HG03135 (cell line): Measurements from ENCODE around the gene AIM2.

Experiments used
- ATAC-seq: cut with Tn5 transposase; IDR thresholded peaks from one replicate; pipeline ENCODE4 v1.9.1; 2021; ENCODE audit warnings: mild to moderate bottlenecking, moderate library complexity; ENCODE audit not compliant: unreplicated experiment

Gene AIM2

DNA sequence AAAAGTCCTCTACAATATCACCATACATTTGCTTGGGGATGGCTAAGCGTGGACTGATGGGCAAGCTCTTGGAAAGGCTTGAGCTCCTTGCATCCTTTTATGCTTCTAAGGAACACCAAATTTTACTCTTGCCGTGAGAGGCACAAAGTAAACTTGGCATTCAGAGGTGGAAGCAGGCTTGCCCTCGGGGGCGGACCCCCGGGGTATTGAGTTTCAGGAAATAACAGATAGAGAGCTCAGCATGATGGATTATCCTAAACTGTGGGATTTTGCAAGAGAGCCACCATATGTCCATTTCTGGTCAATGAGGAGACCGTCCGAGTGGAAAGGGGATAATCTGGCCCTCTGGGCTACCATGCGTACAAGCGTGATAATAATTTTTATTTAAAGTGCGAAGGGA, 52.8 kb downstream of the AIM2 start:
- ATAC-seq, result no peak

DNA sequence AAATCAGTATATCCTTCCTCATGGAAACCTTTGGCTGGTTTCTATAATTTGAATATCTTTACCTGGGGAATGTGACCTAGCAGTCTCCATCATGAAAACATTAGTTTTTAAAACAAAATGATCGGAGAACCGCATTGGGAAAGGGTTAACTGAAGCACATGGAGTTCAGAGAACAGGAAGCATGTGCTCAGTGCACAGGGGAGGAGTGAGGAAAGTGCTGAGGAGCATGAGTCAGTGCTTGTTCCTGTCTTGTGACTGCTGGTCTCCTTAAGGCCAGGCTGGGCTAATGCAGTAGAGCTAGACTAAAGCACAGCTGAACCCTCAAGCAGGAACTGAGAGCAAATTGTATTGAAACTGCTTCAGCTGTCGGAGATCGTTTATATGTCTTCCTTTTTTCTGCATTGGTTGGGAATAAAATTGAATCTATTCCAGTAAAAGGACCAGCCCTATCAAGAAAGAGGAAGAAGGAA, 61.1 kb downstream of the AIM2 start:
- peak; percentile 93 for ATAC-seq

DNA sequence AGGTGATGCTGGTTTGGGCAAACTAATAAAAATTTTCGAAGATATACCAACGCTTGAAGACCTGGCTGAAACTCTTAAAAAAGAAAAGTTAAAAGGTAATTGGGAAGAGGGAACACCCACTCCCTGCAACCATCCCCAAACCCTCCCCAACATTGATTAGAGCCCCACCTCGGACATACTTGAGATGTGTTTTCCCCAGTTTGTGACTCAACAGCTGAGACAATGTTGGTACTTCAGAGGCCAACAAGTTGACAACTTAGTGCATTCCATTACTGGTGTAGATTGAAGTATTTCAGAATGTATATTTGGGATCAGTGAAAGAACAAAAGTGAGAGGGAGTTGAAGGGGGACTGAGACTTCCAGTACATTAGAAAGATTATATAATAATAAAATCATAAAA, 61.7 kb downstream of the AIM2 start:
- no peak for ATAC-seq

DNA sequence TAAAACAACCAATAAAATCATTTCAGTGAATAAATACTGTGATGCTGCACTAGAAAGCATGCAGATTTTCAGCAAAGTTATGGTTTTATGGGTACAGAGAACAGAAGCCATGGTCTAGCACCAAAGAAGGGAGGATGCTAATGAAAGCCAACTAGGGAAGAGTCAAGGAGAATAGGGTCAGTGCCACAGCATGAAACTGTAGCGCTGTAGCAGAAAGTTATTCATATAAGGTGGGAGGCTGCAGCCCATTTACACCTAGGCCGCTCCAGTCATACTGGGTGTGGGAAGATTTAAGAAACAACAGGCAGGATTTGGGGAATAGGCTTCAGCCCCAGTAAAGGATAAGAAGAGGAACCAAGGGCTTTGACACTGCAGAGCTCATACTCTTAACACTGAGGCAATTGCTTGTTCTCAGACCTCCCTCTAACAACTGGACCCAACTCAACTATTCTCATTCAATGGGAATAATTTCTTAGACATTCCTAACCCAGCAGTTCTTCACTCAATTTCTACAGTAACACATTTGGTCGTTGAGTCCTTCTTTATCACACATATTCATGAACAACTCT, 62.5 kb downstream of the AIM2 start:
- ATAC-seq, result no peak

DNA sequence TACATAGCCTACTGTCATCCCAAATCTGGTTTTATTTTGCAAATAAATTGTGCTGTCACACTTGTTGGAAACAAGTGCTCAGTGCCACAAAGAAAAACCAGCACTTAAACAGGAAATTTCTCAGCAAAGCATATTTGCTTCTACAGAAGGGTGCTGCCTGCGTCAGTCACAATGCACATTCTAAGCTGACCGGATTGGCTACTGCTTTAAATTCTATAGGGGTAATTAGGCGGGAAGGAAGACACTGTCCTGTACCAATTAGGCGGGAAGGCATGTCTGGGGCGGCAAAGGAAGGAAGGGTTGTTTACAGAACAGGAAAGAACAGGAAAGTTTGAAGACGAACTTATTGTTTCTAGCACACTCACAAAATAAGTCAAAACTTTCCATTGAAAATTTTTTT, 64.1 kb downstream of the AIM2 start:
- ATAC-seq, result peak; percentile 27
